ENCODE measurements around the gene RPS6KB1.
"Not testable (repeated sequence)": the region's sequence is repeated elsewhere in the genome, so short reads cannot be mapped to it uniquely, and the experiment has no call there.

The RPS6KB1 gene

DNA sequence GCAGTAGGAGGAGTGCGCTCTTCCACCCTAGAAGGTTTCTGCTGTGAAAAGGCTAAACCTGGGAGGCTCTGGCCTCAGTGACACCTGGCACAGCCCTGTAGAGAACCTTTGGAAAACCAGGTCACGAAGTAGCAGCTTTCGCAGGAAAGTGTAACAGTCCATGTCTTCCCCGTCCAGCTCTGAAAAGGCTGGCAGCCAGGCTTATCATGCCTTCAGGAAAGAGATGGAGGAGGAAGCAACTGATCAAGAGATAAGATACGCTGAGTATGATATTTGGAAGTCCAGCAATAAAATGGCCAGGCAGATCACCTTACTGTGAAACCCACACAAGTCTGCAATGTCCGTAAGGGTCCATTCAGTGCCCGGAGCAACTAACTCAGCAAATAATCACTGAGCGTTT lies 22.4 kb upstream of the RPS6KB1 start:
- DNase-seq (ENCODE audit: low read depth in 1 of 2, low spot score in 1 of 2): no peak

DNA sequence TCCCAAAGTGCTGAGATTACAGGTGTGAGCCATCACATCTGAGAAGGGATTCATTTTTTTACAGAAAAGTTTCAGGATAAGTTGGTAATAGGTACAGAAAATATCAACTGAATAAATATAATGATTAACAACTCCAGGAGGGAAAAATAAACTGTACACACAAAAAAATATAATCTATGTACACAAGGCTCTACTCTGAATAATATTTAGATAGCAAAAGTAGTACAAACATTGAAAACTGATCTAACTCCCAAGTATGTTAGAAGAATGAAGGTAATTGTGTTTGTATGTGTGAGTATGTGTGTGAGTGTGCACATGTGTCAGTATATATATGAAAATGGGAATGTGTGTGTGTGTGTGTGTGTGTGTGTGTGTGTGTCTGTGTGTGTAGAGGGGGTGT lies 20.6 kb upstream of the RPS6KB1 start:
- no peak for DNase-seq (ENCODE audit: low read depth in 1 of 2, low spot score in 1 of 2)

GRCh38 chr17:59873414-59873813 lies 19.5 kb upstream of the RPS6KB1 start:
- not testable (repeated sequence) for DNase-seq (ENCODE audit: low read depth in 1 of 2, low spot score in 1 of 2)

GRCh38 chr17:59874376-59874775 lies 18.5 kb upstream of the RPS6KB1 start:
- DNase-seq (ENCODE audit: low read depth in 1 of 2, low spot score in 1 of 2): no peak

- no peak for DNase-seq (ENCODE audit: low read depth in 1 of 2, low spot score in 1 of 2)
These were observed 16.8 kb upstream of the RPS6KB1 start for GRCh38 chr17:59876107-59876506.

DNA sequence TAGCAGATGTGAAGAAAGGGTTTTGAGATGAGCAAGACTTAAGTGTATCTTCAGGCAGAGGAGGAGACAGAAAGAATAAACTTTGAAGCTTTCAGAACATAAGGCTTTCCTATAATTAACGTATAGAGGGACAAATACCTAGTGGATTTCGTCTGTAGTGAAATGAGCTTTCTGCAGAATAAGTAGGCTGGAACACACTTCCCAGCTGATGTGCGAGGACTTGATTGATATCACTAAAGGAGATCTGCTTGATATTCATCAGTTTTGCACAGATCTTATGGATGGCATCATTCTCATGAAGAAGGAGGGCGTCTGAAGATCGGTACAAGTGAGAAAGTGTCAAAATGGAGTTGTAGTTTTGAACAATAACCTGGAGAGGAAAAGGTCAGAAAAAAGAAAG lies 15.0 kb upstream of the RPS6KB1 start:
- no peak for DNase-seq (ENCODE audit: low read depth in 1 of 2, low spot score in 1 of 2)

- no peak for DNase-seq (ENCODE audit: low read depth in 1 of 2, low spot score in 1 of 2)
These were observed 14.3 kb upstream of the RPS6KB1 start for GRCh38 chr17:59878624-59879023.

DNA sequence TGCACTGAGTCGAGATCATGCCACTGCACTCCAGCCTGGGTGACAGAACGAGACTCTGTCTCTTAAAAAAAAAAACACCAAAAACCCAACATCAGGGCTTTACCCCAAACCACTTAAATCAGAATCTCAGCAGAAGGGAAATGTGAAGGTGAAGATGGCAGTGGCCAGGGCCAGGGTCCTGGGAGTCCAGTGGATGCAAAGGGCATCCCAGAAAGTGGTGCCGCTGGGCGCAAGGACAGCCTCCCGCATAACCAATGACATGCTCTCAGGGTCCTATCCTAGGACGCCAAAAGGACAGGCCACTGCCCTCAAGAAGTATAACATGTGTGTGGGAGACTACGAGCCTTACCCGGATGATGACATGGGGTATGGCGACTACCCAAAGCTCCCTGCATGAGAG lies 8.1 kb upstream of the RPS6KB1 start:
- no peak for DNase-seq (ENCODE audit: low read depth in 1 of 2, low spot score in 1 of 2)

DNA sequence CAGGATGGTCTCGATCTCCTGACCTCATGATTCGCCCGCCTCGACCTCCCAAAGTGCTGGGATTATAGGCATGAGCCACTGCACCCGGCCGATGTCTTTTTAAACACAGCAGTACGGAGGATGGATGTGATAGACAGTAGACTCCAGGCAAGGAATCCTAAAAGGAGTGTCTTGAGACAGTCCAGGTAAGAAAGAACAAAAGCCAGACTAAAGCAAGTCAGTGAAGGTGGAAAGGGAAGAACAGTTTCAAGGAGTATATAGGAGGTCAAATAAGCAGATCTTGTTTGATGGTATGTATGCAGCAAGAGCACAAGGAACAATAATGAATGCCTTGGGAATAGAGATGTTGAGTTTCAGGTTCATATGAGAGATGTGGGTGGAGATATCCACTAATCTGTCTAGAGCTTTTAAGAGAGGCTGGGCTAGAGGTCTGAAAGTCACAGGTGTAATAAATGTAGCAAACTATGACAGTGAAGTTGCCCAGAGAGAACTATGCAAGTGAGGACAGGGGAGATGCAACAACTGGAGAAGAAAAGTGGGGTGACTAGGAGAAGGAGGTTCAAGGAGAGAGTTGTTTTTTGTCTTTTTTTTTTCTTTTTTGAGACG lies 4.7 kb upstream of the RPS6KB1 start:
- no peak for DNase-seq (ENCODE audit: low read depth in 1 of 2, low spot score in 1 of 2)

GRCh38 chr17:59890720-59891119 lies 2.2 kb upstream of the RPS6KB1 start:
- DNase-seq (ENCODE audit: low read depth in 1 of 2, low spot score in 1 of 2): no peak

DNA sequence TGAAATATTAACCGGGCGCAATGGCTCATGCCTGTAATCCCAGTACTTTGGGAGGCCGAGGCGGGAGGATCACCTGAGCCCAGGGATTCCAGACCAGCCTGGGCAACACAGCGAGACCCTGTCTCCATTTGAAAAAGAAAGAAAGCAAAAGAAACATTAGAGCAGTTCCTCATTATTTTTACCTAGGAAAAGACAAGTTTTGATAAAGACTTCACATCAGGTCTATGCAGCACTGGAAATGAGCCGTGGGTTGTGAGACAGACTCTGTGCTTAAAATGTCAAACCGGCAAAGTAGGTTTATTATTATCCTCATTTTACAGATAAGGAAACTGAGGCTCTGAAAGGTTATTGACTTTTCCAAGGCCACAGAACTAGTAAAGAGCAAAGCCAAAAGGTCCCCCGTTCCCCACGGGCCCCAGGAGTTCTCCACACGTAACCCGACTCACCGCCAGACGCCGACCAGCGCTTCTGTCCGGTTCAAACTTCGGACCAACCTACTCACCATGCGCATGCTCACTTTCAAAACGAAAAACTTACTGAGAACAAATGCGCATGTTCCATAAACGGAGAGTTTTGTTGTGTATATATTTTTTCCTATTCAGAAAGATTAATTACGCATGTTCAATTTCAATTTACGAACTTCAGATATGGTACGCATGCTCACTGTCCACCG lies 534 bp upstream of the RPS6KB1 start:
- DNase-seq (ENCODE audit: low read depth in 1 of 2, low spot score in 1 of 2): no peak

DNA sequence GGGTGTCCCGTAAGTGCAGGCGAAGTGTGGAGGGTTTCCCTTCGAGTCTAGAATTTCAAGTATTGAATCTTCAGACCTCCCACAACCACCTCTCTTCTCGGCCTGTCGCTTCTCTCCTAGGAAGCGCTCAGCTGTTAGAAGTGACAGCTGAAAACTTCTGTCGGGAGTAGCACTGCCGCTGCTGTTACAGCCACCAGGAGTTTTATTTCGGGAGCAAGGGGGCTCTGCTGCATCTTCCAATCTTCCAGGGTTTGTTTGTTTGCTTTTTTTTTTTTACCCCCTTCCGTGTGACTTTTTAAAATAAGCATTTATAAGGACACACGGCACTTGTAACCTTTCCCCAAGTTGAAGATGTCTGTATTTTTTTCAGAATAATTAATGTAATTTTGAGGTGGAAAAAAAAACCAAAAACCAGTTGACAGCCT lies 767 bp downstream of the RPS6KB1 start:
- DNase-seq (ENCODE audit: low read depth in 1 of 2, low spot score in 1 of 2): no peak

DNA sequence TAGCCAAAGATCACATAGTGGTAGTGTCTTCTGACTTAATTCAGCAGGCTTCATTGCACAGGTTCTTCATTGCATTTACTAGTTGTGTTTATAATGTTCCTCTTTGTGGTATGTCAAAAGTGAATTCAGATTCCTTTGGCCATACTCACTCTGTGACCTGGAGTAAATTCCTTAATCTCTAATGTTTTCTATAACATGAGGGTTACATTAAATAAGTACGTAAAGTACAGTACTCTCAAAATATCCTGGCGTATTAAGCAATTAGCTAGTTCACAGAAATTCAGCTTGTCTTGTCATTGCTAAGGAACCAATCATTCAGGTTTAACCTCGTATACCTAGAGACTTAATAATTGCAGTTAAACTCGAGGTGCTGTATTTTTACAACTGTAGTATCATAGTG lies 4.2 kb downstream of the RPS6KB1 start:
- no peak for DNase-seq (ENCODE audit: low read depth in 1 of 2, low spot score in 1 of 2)

DNA sequence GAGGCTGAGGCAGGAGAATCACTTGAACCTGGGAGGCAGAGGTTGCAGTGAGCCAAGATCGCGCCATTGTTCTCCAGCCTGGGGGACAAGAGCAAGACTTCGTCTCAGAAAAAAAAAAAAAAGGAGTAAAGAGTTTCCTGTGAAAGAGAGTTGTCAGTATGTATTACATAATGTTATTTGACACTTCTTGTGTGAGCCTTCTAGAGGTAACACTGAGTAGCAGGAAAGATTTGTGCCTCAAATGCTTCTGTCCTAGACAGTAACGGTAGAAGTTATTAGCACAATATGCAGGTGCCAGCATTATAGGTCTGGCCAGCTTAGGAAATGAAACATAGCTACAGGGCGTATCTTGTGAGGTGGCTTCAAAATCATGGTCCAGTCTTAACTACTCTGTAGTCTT lies 6.2 kb downstream of the RPS6KB1 start:
- no peak for DNase-seq (ENCODE audit: low read depth in 1 of 2, low spot score in 1 of 2)

GRCh38 chr17:59901604-59902003 lies 8.7 kb downstream of the RPS6KB1 start:
- no peak for DNase-seq (ENCODE audit: low read depth in 1 of 2, low spot score in 1 of 2)

GRCh38 chr17:59903455-59903854 lies 10.5 kb downstream of the RPS6KB1 start:
- DNase-seq (ENCODE audit: low read depth in 1 of 2, low spot score in 1 of 2): no peak

GRCh38 chr17:59907467-59907866 lies 14.5 kb downstream of the RPS6KB1 start:
- no peak for DNase-seq (ENCODE audit: low read depth in 1 of 2, low spot score in 1 of 2)

- no peak for DNase-seq (ENCODE audit: low read depth in 1 of 2, low spot score in 1 of 2)
These were observed 21.4 kb downstream of the RPS6KB1 start for GRCh38 chr17:59914274-59914854.

- no peak for DNase-seq (ENCODE audit: low read depth in 1 of 2, low spot score in 1 of 2)
These were observed 23.5 kb downstream of the RPS6KB1 start for GRCh38 chr17:59916446-59916845.

- DNase-seq (ENCODE audit: low read depth in 1 of 2, low spot score in 1 of 2): not testable (repeated sequence)
These were observed 27.7 kb downstream of the RPS6KB1 start for GRCh38 chr17:59920637-59921036.

- not testable (repeated sequence) for DNase-seq (ENCODE audit: low read depth in 1 of 2, low spot score in 1 of 2)
These were observed 37.2 kb downstream of the RPS6KB1 start for GRCh38 chr17:59930121-59930520.

- not testable (repeated sequence) for DNase-seq (ENCODE audit: low read depth in 1 of 2, low spot score in 1 of 2)
These were observed 37.8 kb downstream of the RPS6KB1 start for GRCh38 chr17:59930768-59931167.

- not testable (repeated sequence) for DNase-seq (ENCODE audit: low read depth in 1 of 2, low spot score in 1 of 2)
These were observed 40.4 kb downstream of the RPS6KB1 start for GRCh38 chr17:59933317-59933716.
